SU-DHL-6 (cell line): ENCODE measurements around the gene PHLDB2.

Experiments used
- H2AFZ ChIP-seq: fragments of 200-600 bp; sonication (generic); 2 replicates; pipeline ENCODE4 v1.6.1; 2014; ENCODE audit warnings: low read depth, mild to moderate bottlenecking, moderate library complexity, mixed read lengths, antibody characterized with exemption, low read length; ENCODE audit not compliant: severe bottlenecking
- H3F3A ChIP-seq: fragments of 200-600 bp; shearing (Covaris generic); 2 replicates; pipeline ENCODE4 v1.6.0; 2016; ENCODE audit warnings: antibody characterized with exemption, mild to moderate bottlenecking; ENCODE audit not compliant: insufficient read depth
- H3K27ac ChIP-seq: fragments of 200-600 bp; sonication (generic); 2 replicates; pipeline ENCODE4 v1.5.1; 2016; ENCODE audit warnings: low read depth, mild to moderate bottlenecking, low read length, moderate library complexity, mixed read lengths
- H3K27me3 ChIP-seq: fragments of 200-600 bp; sonication (generic), shearing (Covaris generic); 2 replicates; pipeline ENCODE4 v1.6.0; 2014; ENCODE audit warnings: mild to moderate bottlenecking, low read length
- H3K36me3 ChIP-seq: fragments of 200-600 bp; sonication (generic); 2 replicates; pipeline ENCODE4 v1.6.1; 2014; ENCODE audit warnings: mild to moderate bottlenecking, low read length, mixed read lengths
- H3K4me2 ChIP-seq: fragments of 300-600, 200-600 bp; shearing (Covaris generic), sonication (generic); 2 replicates; pipeline ENCODE4 v1.6.0; 2014; ENCODE audit warnings: low read length, low read depth, mild to moderate bottlenecking; ENCODE audit not compliant: poor library complexity, severe bottlenecking
- H3K4me3 ChIP-seq: fragments of 200-600 bp; sonication (generic); 2 replicates; pipeline ENCODE4 v1.5.1; 2014; ENCODE audit warnings: antibody characterized with exemption, low read length, mild to moderate bottlenecking, mixed read lengths; ENCODE audit not compliant: insufficient read depth, poor library complexity, severe bottlenecking
- H3K79me2 ChIP-seq: fragments of 200-600 bp; sonication (generic); 2 replicates; pipeline ENCODE4 v1.6.1; 2014; ENCODE audit warnings: mild to moderate bottlenecking, low read length, moderate library complexity; ENCODE audit not compliant: insufficient read depth
- H3K9ac ChIP-seq: fragments of 200-600 bp; sonication (generic); 2 replicates; pipeline ENCODE4 v1.7.0; 2014; ENCODE audit warnings: mild to moderate bottlenecking, low read length
- H3K9me2 ChIP-seq: fragments of 200-600 bp; sonication (generic); replicated peaks from 2 replicates; pipeline ENCODE4 v1.6.1; 2014; ENCODE audit warnings: low read length; ENCODE audit not compliant: insufficient read depth
- H3K9me3 ChIP-seq: fragments of 200-600 bp; sonication (generic); 2 replicates; pipeline ENCODE4 v1.6.1; 2014; ENCODE audit warnings: low read length, mixed read lengths; ENCODE audit not compliant: insufficient read depth
- H4K20me1 ChIP-seq: fragments of 200-600 bp; sonication (generic); 2 replicates; pipeline ENCODE4 v1.6.1; 2014; ENCODE audit warnings: low read depth, mild to moderate bottlenecking, antibody characterized with exemption, low read length, moderate library complexity, mixed read lengths
- CTCF ChIP-seq: fragments of 200-600 bp; sonication (generic); IDR thresholded peaks from one replicate; pipeline ENCODE4 v1.5.1; 2017; ENCODE audit warnings: antibody characterized with exemption, mild to moderate bottlenecking, low read length, moderate library complexity; ENCODE audit not compliant: insufficient read depth, poor library complexity, severe bottlenecking
- EZH2phosphoT487 ChIP-seq: fragments of 200-600 bp; sonication (generic), shearing (Covaris generic); conservative IDR thresholded peaks from 2 replicates; pipeline ENCODE4 v1.6.1; 2018; ENCODE audit warnings: mild to moderate bottlenecking, antibody characterized with exemption, low read length, moderate library complexity, mixed read lengths

Gene PHLDB2

GRCh38 chr3:111904376-111905241, 45.5 kb downstream of the PHLDB2 start:
- Histone ChIP-seq H3K9ac (no peak overlapping the region), H3K9me2 (no peaks in the 10 kb centered on the region), H3K27ac (no peak overlapping the region), H3K36me3 (no peaks in the 10 kb centered on the region), H4K20me1 (no peaks in the 10 kb centered on the region), H2AFZ (no peak overlapping the region), H3K27me3 (no peaks in the 10 kb centered on the region), H3K4me2 (no peak overlapping the region), H3K79me2 (no peaks in the 10 kb centered on the region), H3F3A (no peaks in the 10 kb centered on the region), H3K4me3 (no peak overlapping the region), H3K9me3 (no peaks in the 10 kb centered on the region)
- no peak for TF ChIP-seq CTCF
- no peak for TF ChIP-seq EZH2phosphoT487

DNA sequence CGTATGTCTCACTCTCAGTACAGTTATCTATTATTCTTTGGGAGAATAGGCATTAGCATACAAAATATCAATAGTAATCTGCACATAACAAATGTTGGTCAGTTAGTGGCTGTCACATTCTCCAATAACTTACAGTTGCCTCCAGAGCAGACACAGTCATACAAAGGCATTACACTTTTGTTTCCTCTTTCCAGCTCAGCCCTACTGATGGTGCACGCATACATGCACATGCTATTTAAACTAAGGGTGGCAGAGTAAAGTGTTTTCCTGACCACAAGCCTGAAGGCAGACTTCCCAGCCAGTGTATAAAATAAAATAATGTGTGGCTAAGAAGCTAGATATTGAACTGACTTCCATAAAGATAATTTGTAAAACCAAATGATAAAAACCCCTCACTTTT, 47.6 kb downstream of the PHLDB2 start:
- TF ChIP-seq EZH2phosphoT487 (no peak), CTCF (no peak)
- H2AFZ ChIP-seq: no peak overlapping the region
- no peaks in the 10 kb centered on the region for H3F3A ChIP-seq
- no peaks in the 10 kb centered on the region for H3K9me3 ChIP-seq
- H3K4me3 ChIP-seq: no peak overlapping the region
- H3K27ac ChIP-seq: no peak overlapping the region
- no peaks in the 10 kb centered on the region for H4K20me1 ChIP-seq
- H3K9ac ChIP-seq: no peak overlapping the region
- H3K9me2 ChIP-seq: no peaks in the 10 kb centered on the region
- H3K27me3 ChIP-seq: no peaks in the 10 kb centered on the region
- no peaks in the 10 kb centered on the region for H3K79me2 ChIP-seq
- H3K4me2 ChIP-seq: no peak overlapping the region
- H3K36me3 ChIP-seq: no peaks in the 10 kb centered on the region

DNA sequence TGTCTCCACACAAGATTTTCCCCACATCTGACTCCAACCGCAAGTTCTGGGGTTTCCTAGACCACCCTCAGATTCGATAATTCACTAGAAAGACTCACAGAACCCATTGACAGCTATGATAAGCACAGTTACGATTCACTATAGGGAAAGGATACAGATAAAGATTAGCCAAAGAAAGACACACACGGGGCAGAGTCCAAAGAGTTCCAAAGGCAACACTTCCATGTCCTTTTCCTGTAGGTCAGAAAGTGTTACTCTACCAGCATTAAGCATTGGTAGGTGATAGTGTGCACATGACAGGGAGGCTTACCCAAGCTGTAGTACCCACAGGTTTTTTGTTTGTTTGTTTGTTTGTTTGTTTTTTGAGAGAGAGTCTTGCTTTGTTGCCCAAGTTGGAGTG, 48.1 kb downstream of the PHLDB2 start:
- no peak overlapping the region for H3K27ac ChIP-seq
- no peak overlapping the region for H2AFZ ChIP-seq
- H3K36me3 ChIP-seq: no peaks in the 10 kb centered on the region
- H3K9me3 ChIP-seq: no peaks in the 10 kb centered on the region
- no peaks in the 10 kb centered on the region for H4K20me1 ChIP-seq
- no peak overlapping the region for H3K9ac ChIP-seq
- no peak overlapping the region for H3K4me2 ChIP-seq
- H3K9me2 ChIP-seq: no peaks in the 10 kb centered on the region
- H3K79me2 ChIP-seq: no peaks in the 10 kb centered on the region
- no peak overlapping the region for H3K4me3 ChIP-seq
- H3K27me3 ChIP-seq: no peaks in the 10 kb centered on the region
- no peak for TF ChIP-seq EZH2phosphoT487
- TF ChIP-seq CTCF: no peak
- H3F3A ChIP-seq: no peaks in the 10 kb centered on the region
